Choroid plexus epithelial cell (primary cell): ENCODE results near the gene LUZP1.

ENCODE experiments used
- DNase-seq: peaks from one replicate; pipeline ENCODE4 v3.0.0-alpha.2; 2010; ENCODE audit warnings: low read depth
- H3K4me3 ChIP-seq: 2 replicates; pipeline ENCODE4 v1.5.1; 2011; ENCODE audit warnings: low read depth, mild to moderate bottlenecking, control low read depth, low read length, moderate library complexity
- CTCF ChIP-seq: conservative IDR thresholded peaks from 2 replicates; pipeline ENCODE4 v1.5.1; 2011; ENCODE audit warnings: low read depth, mild to moderate bottlenecking, control low read depth, inconsistent platforms, low read length, moderate library complexity

LUZP1 gene

GRCh38 chr1:23081376-23081775 is 87.3 kb downstream of the LUZP1 start:
- H3K4me3 ChIP-seq = no peak overlapping the region
- peak; percentile 44 for TF ChIP-seq CTCF
- DNase-seq = peak; percentile 30

GRCh38 chr1:23080885-23081284 is 87.8 kb downstream of the LUZP1 start:
- H3K4me3 ChIP-seq = no peak overlapping the region
- no peak for TF ChIP-seq CTCF
- no peak for DNase-seq

GRCh38 chr1:23079025-23079424 is 89.6 kb downstream of the LUZP1 start:
- TF ChIP-seq CTCF = no peak
- no peak overlapping the region for H3K4me3 ChIP-seq
- DNase-seq = no peak

- no peak overlapping the region for H3K4me3 ChIP-seq
- TF ChIP-seq CTCF = no peak
- DNase-seq = no peak
Observed at GRCh38 chr1:23074012-23074411, 94.6 kb downstream of the LUZP1 start.

- no peak overlapping the region for H3K4me3 ChIP-seq
- TF ChIP-seq CTCF = no peak
- no peak for DNase-seq
Observed at GRCh38 chr1:23069675-23070074, 99.0 kb downstream of the LUZP1 start.

GRCh38 chr1:23069149-23069548 is 99.5 kb downstream of the LUZP1 start:
- no peak for DNase-seq
- no peak for TF ChIP-seq CTCF
- H3K4me3 ChIP-seq = no peak overlapping the region

GRCh38 chr1:23066075-23066474 is 102.6 kb downstream of the LUZP1 start:
- TF ChIP-seq CTCF = no peak
- no peak for DNase-seq
- no peak overlapping the region for H3K4me3 ChIP-seq
